Measurements from ENCODE around the gene FUT6.
"Not testable (repeated sequence)": the region's sequence is repeated elsewhere in the genome, so short reads cannot be mapped to it uniquely, and the experiment has no call there.

The FUT6 gene

DNA sequence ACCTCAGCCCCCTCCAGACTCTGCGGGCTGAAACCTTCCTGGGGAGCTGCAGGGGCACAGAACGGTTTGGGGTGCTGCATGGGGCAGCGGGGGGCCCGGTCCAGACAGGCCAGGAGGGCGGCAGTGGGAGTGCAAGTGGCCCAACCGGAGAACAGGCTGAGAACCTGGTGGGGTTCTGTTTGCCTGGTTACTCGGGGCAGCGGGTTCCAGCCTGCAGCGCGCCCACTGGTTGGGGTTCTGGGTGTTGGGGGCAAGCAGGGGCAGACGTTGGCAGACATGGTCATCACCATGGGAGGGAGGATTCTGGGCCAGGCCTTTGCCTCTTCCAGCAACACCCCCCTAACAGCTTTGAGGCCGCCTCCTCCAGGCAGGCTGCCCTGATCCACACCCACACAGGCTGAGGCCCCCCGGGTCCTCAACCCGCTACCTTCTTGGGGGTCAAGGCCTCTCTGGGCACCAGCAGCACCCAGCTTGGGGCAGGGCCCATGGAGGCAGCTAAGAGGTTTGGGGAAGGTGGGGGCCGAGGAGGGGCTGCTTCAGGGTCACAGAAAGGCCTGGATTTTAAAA, 54.8 kb downstream of the FUT6 start, which contains the start of gene PRR22:
Gene PRR22, minus strand, starts transcription at position 166 of the 567 bp plus-strand sequence. Its CDS starts 86 bp downstream, at position 80.
- H3K27me3 ChIP-seq = no peaks in the 10 kb centered on the region
- no peak for DNase-seq
- TF ChIP-seq CTCF (IDR thresholded peaks at IDR 0.05) = no peak
- peaks cover 0 to under 1% (median 0%) of the 10 kb centered on the region in 4 donors for H3K4me1 ChIP-seq
- peaks cover 50 to 61% (median 55%) of the 10 kb centered on the region in 3 donors for H3K36me3 ChIP-seq
- H3K4me3 ChIP-seq = no peak within 1 kb of the TSS
- no peaks in the 10 kb centered on the region for H3K9me3 ChIP-seq
- H3K27ac ChIP-seq = no peak within 1 kb of the TSS
- intact Hi-C loops (cut with DNase I; ENCODE audit: low total_unique reads) = no loop called here

DNA sequence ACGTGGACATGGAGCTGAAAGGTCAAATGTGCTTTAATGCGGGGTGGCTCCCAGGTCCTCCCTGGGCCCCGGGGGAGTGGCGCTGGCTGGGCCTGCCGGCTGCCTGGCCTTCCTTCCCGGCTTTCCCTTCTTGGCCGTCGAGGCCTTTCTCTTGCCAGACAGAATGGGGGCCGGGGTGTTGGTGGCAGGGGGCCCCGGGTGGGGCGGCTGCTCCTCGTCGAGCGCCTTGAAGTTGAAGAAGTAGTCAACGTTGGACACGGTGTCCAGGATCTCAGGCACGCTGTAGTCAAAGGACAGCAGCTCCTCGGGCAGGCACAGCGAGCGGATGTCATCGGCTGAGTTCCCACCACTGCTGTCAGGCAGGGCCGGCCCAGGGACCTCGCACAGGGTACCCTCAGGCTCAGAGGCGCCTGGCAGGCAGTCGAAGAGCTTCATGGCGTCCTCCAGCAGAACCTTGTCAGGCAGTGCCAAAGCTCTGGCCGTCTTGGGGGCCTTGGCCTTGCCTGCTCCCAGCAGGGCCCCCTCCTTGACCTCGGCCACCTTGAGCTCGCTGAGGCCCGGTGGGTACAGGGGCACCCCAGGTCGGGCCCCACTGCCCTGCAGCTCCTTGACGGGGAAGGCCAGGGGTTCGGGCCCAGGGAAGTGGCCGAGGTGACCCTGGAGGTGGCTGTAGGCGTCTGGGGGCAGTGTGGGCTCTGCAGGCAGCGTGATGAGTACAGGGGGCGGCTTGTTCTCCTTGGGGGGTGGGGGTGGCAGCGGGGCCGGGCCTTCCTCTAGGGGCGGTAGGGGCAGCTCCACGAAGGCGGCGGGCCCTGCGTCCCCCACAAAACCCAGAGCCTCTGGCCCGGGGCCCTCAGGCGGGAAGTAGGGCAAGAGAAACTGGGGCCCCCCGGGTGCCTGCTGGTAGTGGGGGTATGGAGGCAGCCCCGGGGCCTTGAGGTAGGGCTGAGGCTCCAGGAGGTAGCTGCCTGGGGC, 56.3 kb downstream of the FUT6 start:
- Histone ChIP-seq H3K4me1 (no peaks in the 10 kb centered on the region), H3K9me3 (no peaks in the 10 kb centered on the region), H3K27ac (no peak overlapping the region), H3K36me3 (peaks cover 36 to 47% (median 40%) of the 10 kb centered on the region in 3 donors), H3K4me3 (no peak overlapping the region), H3K27me3 (no peaks in the 10 kb centered on the region)
- intact Hi-C loops (cut with DNase I; ENCODE audit: low total_unique reads) = no loop called here
- TF ChIP-seq CTCF (IDR thresholded peaks at IDR 0.05) = no peak
- no peak for DNase-seq

DNA sequence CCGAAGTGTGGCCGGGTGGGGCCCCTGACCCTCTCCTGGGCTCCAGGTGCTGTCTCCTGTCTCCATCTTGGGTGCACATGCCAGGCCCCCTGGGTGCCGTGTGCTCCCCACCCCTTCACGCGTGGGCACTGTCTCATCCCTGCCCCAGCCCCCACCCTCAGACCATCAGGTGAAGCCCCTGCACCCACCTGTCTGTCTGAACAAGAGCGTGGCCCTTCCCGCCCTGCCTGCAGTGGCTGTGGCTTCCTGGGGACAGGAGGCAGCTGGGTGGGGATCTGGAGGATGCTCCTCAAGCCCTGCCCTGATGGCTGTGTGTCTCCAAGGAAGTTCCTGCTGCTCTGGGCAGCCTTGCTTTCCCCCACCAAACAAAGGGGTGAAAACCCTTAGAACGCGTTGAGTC, 57.2 kb downstream of the FUT6 start:
- H3K27ac ChIP-seq = no peak overlapping the region
- intact Hi-C loops (cut with DNase I; ENCODE audit: low total_unique reads) = no loop called here
- no peak overlapping the region for H3K4me3 ChIP-seq
- H3K4me1 ChIP-seq = no peaks in the 10 kb centered on the region
- no peaks in the 10 kb centered on the region for H3K27me3 ChIP-seq
- H3K36me3 ChIP-seq = peaks cover 27 to 38% (median 31%) of the 10 kb centered on the region in 3 donors
- H3K9me3 ChIP-seq = no peaks in the 10 kb centered on the region
- TF ChIP-seq CTCF (IDR thresholded peaks at IDR 0.05) = no peak
- DNase-seq = no peak

DNA sequence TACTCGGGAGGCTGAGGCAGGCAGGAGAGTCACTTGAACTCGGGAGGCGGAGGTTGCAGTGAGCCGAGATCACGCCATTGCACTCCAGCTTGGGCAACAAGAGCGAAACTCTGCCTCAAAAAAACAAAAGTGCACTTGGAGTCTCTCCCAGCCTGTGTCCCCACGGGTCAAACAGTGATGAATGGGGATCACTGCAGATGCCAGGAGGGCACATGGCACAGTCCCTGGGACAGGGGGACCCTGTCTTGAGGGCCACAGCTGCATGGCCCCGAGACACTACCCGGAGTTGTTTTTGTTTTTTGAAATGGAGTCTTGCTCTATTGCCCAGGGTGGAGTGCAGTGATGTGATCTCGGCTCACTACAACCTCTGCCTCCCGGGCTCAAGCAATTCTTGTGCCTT, 58.6 kb downstream of the FUT6 start:
- DNase-seq; H3K4me1 ChIP-seq; intact Hi-C loops (cut with DNase I; ENCODE audit: low total_unique reads); H3K27me3 ChIP-seq; H3K27ac ChIP-seq; H3K4me3 ChIP-seq; H3K9me3 ChIP-seq: not testable (repeated sequence)
- peaks cover 13 to 24% (median 17%) of the 10 kb centered on the region in 3 donors for H3K36me3 ChIP-seq
